Mesothelial cell of epicardium (in vitro differentiated cells): ENCODE results near the gene FANCB. TPM values are rescaled to one million over a fixed set of nuclear protein-coding genes. Genes with fewer than 3 reads are reported as not detected.

Experiments
- DNase-seq, 2 experiments: peaks; one replicate each; pipeline ENCODE4 v3.0.0; 2021; ENCODE audit warnings: low spot score in 2 of 2; ENCODE audit not compliant: unreplicated experiment in 2 of 2
- H3K27ac Mint-ChIP-seq: 2 replicates; pipeline ENCODE4 v1.8.0; 2021; ENCODE audit warnings: mixed read lengths
- H3K27me3 Mint-ChIP-seq: 2 replicates; pipeline ENCODE4 v1.8.0; 2021; ENCODE audit warnings: low read depth, mixed read lengths
- H3K36me3 Mint-ChIP-seq: 2 replicates; pipeline ENCODE4 v1.8.0; 2021; ENCODE audit warnings: mixed read lengths
- H3K4me1 Mint-ChIP-seq: 2 replicates; pipeline ENCODE4 v1.8.0; 2021; ENCODE audit warnings: mixed read lengths
- H3K4me3 Mint-ChIP-seq: 2 replicates; pipeline ENCODE4 v1.8.0; 2021; ENCODE audit warnings: mild to moderate bottlenecking, moderate library complexity, mixed read lengths
- H3K9me3 Mint-ChIP-seq: 2 replicates; pipeline ENCODE4 v1.8.0; 2021; ENCODE audit warnings: mixed read lengths
- CTCF ChIP-seq: fragments of 200-600 bp; sonication (generic); IDR thresholded peaks from one replicate; pipeline ENCODE4 v1.5.0; 2021; ENCODE audit warnings: antibody characterized with exemption; ENCODE audit not compliant: unreplicated experiment
- total RNA-seq: library from RNA; stranded (reverse); gene quantifications from 3 replicates; pipeline ENCODE4 v1.2.1, GENCODE V29; 2021

FANCB gene
- total RNA-seq, 1 donor from 2014 or later: 6.2 TPM

GRCh38 chrX:14915596-14915995, 42.7 kb upstream of the FANCB start:
- Mint-ChIP-seq H3K36me3 (peaks cover 17% of the 10 kb centered on the region), H3K27me3 (no peaks in the 10 kb centered on the region), H3K4me3 (no peak overlapping the region), H3K4me1 (peaks cover 2% of the 10 kb centered on the region), H3K27ac (no peak overlapping the region), H3K9me3 (peaks cover 22% of the 10 kb centered on the region)
- DNase-seq: no peak
- no peak for TF ChIP-seq CTCF

DNA sequence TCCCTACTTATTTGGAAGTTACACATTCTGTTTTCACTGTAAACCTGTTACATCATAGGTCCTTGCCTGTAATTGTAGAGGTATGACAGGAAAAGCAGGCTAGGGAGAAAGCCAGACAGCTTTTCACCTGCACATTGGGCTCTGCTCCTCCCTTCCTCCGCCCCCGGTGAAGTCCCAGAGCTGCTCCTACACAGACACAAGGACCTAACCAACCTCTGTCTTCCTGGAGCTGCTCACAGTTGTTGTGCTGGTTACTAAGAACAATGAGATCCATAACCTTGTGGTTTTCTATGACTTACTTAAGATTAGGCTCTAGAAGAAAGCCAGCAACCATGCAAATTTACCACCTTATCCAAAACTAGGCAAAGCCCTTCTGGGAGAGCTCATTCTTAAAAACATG, 40.4 kb upstream of the FANCB start:
- H3K27ac Mint-ChIP-seq: no peak overlapping the region
- DNase-seq: no peak

DNA sequence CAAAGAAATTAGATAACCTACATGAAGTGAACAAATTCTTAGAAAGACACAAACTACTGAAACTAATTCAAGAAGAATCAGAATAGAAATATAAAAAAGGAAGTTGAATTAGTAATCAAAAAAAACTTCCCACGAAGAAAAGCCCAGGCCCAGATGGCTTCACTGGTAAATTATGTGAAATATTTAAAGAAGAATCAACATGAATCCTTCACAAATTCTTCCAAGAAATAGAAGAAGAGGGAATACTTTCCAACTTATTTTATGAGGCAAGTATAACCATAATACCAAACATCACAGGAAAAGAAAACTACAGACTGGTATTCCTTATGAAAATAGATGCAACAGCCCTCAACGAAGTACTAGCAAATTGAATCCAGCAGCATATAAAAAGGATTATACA, 31.0 kb upstream of the FANCB start:
- no peaks in the 10 kb centered on the region for H3K27me3 Mint-ChIP-seq

More for the DNA sequence above, 40.4 kb upstream of the FANCB start:
- Mint-ChIP-seq H3K4me1 (peaks cover 2% of the 10 kb centered on the region), H3K36me3 (peaks cover 17% of the 10 kb centered on the region), H3K9me3 (peaks cover 27% of the 10 kb centered on the region), H3K27me3 (no peaks in the 10 kb centered on the region), H3K4me3 (no peak overlapping the region)
- TF ChIP-seq CTCF: no peak

DNA sequence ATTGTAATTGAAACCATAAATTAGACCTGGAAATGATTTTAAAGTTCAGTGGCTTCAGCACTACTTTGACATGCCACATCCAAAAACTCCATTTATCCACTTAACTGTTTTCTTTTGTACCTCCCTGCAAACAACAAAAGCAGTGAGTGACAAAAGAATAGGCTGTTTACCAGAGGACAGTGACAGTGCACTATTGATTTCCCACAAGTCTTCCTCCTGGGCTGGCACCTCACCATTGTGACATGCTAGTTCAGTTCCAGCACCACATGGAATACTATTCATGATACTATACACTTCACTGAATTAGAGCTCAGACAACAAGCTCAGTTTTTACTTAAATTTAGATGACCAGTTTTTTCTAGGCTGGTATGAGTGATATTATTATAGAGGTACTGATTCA, 29.7 kb upstream of the FANCB start:
- Mint-ChIP-seq H3K4me1 (no peaks in the 10 kb centered on the region), H3K9me3 (peaks cover 32% of the 10 kb centered on the region), H3K4me3 (no peak overlapping the region), H3K36me3 (peaks cover 25% of the 10 kb centered on the region), H3K27me3 (no peaks in the 10 kb centered on the region), H3K27ac (no peak overlapping the region)
- no peak for TF ChIP-seq CTCF
- DNase-seq: no peak

More for the DNA sequence above, 31.0 kb upstream of the FANCB start:
- Mint-ChIP-seq H3K4me3 (no peak overlapping the region), H3K4me1 (no peaks in the 10 kb centered on the region), H3K9me3 (peaks cover 38% of the 10 kb centered on the region), H3K36me3 (peaks cover 29% of the 10 kb centered on the region), H3K27ac (no peak overlapping the region)
- no peak for DNase-seq
- no peak for TF ChIP-seq CTCF

DNA sequence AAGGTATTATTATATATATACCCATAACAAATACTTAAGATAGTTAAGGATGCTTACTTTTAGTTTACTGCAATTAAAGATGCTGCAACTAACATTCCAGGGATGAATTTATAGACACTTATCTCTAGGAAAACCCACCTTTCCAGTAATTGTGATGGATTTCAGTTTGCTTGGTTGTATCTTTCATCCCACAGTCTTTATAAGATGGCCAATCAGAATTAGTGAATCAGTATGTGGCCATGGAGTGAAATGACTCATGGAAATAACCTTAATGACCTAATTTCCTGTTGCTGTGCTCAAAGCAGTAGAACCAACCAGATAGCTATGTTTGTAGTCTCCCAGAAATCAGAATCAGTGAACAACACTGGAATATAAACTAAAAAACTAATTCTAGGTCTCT, 26.7 kb upstream of the FANCB start:
- H3K4me3 Mint-ChIP-seq: no peak overlapping the region
- DNase-seq: no peak
- no peaks in the 10 kb centered on the region for H3K27me3 Mint-ChIP-seq
- no peaks in the 10 kb centered on the region for H3K4me1 Mint-ChIP-seq
- peaks cover 23% of the 10 kb centered on the region for H3K9me3 Mint-ChIP-seq
- H3K27ac Mint-ChIP-seq: no peak overlapping the region
- peaks cover 22% of the 10 kb centered on the region for H3K36me3 Mint-ChIP-seq
- no peak for TF ChIP-seq CTCF

DNA sequence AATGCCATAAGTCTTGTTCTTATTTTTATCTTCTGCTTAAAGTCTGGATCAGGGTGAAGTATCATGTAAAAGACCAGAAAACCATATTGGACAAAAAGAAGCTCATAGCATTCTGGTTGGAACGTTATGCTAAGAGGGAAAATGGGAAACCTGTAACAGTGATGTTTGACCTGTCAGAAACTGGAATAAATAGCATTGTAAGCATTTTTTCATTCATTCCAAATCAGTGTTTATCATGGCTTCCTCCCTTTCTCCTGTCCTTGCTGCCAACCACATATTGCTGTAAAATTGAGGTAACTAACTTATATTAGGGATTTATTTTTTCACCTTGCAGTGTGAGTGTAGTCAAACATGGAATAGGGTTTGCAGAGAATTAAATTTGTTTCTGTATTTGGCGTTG, 24.2 kb upstream of the FANCB start:
- H3K4me3 Mint-ChIP-seq: no peak overlapping the region
- H3K4me1 Mint-ChIP-seq: no peaks in the 10 kb centered on the region
- H3K9me3 Mint-ChIP-seq: peaks cover 18% of the 10 kb centered on the region
- no peak for DNase-seq
- H3K36me3 Mint-ChIP-seq: peaks cover 14% of the 10 kb centered on the region
- no peaks in the 10 kb centered on the region for H3K27me3 Mint-ChIP-seq
- TF ChIP-seq CTCF: no peak
- H3K27ac Mint-ChIP-seq: no peak overlapping the region
